ENCODE measurements around the gene CBLN3.

- TF ChIP-seq CTCF (IDR thresholded peaks at IDR 0.05; ENCODE audit: low read length) (no peak), EZH2 (IDR thresholded peaks at IDR 0.05; ENCODE audit: borderline replicate concordance, low read length) (no peak)
Observed at GRCh38 chr14:24430682-24431568, 1.5 kb upstream of the CBLN3 start.

All from OCI-LY1 (cell line).